Stimulated activated CD8-positive, alpha-beta memory T cell treated with anti-CD3 and anti-CD28 coated beads, Interleukin-2, amount 100 ng/mL, for 48 hours (primary cell): ENCODE measurements around the gene SIRT7.

Experiments
- DNase-seq, 2 donors: peaks; one replicate each; pipeline ENCODE4 v3.0.0-alpha.2; 2020; ENCODE audit warnings: low read depth in 2 of 2

Gene SIRT7

DNA sequence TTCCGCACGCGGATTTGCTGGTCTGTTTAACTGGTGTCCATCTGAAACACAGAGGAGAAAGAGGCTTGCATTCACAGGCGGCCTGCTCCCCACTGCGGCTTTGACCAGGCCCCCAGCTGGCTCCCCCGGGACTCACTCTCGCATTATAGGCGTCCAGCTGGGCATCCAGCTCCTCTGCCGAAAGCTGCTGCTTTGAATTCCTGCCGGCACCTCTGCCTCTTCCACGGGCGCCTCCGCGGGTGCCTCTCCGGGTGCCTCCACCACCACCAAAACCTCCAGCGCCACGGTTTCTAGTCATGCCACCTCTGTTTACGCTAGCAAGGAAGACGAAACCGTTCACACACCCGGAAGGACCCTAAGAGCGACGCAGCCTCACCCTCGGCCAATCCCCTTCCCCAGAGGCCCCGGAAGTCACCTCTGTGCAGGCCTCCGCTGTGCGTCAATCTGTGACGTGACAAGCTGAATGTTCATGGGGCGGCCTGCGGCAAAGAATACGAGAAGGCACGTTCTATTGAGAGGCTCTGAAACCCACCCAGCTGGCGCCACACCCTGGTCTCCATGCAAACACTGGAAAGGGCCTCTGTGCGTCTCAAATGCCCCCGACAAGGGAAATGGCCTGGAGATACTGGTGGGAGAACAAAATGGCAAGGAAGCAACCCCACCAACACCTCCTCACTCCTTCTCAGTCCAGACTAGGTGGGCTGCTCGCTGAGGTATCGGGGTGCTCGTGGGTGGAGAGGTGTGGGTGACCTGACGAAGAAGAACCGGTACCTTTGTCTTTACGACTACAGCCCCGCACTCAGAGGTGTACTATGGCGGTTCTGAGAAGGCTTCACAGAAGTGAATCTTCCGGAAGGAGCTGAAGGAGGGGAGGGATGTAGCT, 29.6 kb downstream of the SIRT7 start:
- DNase-seq, result no peak

DNA sequence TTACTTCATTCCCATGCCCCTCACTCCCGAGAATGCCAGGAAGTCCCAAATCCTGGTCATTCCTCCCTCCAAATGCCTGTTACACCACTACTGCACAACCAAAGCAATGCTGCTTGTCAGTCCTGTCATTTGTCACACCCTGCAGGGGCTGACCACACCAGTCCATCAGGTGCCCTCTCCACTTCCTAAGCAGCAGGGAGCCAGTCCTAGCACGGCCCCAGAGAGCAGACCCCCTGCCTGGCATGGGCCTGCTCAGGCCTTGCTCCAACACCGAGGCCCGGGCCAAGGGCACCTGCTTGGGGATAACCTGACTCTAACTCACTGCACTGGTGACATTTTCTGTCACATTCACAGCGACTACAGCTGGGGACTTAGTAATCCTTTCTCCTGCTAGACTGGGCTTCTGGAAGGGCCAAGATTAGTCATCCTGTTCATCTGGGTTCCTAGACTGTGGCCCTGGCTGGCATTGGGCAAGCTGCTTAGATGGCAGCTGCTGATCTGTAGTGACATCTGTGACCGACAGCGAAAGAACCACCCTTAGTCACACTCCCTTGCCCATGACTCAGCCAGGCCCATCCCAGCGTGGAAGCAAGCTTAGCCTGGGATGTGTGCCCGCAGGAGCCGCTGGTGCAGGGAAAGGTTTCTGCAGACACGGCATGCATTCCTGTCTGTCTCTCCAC, 32.0 kb downstream of the SIRT7 start:
- no peak for DNase-seq

DNA sequence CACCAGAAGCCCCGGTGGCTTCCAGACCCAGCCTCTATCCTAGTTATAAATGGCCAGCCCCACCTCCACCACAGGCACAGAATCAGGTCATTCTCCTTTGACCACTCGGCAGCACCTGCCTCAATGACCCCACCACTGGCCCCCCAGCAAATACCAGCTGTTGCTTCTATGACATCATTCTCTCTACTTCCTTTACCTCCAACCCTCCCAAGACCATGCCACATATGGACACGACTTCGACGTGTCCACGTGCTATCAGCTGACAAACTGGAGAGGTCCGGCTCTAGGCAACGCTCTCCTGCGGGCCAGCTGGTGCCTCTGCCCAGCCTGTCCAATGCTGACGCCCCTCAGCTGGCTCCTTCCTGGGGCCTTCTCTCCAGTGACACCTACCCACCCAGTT, 32.5 kb downstream of the SIRT7 start:
- no peak for DNase-seq

DNA sequence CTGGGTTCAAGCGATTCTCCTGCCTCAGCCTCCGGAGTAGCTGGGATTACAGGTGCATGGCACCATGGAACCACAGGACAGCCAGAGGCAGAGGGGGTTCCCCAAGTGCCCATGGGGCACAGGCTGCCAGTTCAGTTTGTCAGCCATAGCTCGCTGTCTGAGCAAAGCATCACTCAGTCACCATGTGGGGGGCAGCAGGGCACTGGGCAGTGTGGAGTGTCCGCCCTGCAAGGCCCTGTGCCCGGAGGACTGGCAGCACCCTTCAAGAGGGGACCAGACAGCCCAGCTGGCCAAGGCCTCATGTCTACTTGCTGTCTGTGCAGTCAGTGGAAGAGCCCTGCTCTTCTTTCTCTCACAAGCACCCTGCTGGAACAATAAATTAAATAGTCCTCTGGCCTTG, 33.0 kb downstream of the SIRT7 start:
- no peak for DNase-seq

DNA sequence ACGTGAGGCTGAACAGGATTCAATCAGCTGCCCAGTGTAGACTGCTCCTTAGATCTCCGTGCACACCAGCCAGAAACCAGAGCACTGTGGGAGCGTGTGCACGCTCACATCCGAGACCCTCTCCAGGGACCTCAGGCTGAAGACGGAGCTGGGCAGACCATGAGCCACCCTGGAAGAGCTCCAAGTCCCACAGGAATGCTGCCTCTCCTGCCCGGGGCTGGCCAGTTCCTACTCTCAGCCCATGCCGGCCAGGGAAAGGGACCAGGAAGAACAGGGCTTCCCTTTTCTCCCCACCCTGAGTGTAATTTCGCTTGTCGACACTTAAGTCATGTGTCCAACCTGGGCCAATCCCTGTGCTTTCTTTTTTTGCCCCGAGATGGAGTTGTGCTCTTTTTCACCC, 33.5 kb downstream of the SIRT7 start:
- no peak for DNase-seq

DNA sequence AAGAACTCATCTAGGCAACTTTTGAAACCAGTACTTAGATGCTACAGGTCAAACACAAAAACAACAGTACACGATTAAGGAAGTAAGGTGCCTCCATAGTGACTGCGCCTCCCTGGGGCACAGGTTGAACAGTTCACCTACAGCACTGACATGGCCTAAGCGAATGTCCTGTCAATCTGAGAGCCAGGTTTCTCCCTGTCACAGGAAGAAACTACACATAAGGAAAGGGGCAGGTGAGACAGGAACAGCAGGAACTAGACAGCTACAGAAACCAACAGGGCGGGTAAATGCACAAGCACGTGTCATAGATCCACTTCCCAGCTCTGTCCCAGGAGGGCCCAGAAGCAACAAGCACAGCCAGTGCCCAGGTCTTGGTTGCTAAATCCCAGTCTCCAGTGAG, 38.9 kb downstream of the SIRT7 start:
- DNase-seq, result no peak

DNA sequence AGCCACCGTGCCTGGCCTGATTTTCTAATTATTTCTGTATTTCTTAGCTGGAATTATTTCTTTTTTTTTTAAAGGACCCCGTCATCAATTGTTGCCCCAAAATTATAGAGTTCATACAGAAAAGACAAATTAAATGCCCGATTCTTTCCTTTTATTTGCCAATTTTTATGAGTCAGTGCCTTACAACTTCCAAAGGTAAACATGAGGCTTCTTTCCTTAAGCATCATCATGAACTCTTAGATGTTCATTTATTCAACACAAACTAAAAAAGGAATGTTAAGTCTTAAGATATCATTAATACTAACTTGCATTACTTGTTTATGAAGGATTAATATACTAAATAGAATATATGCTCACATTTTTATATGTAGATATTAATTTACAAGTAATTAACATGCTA, 39.7 kb downstream of the SIRT7 start:
- DNase-seq, result no peak

DNA sequence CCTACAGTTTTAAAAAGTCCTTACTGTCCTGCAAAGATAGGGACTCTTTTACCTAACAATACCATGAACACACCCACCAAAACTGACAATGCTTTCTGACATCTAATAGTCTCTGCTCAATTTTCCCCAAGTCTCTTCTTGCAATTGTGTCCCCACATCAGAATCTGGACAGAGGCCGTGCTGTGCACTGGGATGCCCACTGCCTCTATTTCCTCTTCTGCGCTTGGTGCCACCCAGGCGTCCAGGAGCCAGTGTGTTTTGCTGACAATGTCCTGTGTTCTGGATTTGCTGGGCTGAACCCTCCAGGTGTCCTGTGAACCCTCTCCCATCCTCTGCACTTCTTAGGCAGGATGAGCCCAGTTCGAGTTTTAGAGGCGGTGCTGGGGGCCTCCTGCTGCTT, 40.4 kb downstream of the SIRT7 start:
- DNase-seq, result no peak

DNA sequence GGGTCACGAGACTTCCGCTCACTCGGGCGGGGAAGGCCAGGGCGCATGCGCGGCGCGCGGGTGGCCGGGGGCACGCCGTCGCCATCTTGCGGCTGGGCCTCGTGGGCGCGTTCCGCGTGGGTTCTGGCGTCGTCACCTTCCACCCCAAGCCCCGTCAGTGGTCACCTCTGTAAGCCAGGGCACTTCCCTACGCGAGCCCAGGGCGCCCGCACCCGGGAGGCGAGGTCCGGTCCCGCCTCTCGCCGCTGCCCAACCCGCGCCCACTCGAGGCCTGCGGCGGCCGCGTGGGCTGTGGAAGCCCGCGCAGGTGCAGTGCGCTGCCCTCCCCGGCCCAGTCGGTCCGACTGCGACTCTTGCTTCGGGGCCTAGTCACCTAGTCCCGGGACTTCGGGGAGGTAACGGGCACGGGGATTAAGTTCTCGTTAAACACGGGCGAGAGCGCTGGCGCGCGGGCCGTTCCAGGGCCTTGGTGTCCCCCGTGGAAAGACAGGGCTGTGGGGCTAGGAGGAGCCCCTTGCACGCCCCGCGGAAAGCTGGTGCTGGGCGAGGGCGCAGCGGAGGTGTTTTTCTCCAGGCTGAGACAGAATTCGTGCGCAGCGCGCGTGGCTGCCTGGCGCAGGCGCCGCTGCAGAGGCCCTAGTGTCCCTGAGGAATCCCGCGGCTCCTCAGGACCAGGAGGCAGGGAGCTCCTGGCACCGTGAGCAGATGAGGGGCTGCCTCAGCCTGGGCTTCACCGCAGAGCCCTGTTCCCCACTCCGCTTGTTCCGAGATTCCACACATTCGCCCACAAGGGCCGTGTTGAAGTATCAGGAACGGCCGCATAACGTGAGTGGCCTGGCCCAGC, 46.4 kb downstream of the SIRT7 start:
- DNase-seq, result peak; percentile 92 to 96

DNA sequence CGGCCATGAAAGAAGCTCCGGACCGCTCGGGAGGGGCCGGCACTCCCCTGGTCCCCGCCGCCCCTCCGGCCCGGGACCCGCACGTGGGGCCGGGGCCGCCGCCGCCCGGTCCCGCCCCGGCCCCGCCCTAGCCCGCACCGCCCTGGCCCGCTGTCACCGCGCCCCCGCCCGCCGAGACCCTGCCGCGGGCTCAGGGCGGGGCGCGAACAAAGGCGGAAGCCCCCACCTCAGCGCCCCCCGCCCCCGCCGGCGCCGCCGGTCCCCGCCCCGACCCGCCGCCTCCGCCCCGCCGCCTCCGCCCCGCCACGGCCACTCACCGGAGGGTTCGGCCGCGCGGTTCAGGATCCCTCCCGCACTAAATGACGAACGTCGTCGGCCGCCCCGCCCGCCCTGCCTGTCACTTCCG, 47.0 kb downstream of the SIRT7 start, which contains the start of gene ARHGDIA:
Gene ARHGDIA (minus strand): TSS at position 357 of the 406 bp plus-strand sequence. CDS start 1,407 bp downstream, outside the sequence.
- no peak for DNase-seq

DNA sequence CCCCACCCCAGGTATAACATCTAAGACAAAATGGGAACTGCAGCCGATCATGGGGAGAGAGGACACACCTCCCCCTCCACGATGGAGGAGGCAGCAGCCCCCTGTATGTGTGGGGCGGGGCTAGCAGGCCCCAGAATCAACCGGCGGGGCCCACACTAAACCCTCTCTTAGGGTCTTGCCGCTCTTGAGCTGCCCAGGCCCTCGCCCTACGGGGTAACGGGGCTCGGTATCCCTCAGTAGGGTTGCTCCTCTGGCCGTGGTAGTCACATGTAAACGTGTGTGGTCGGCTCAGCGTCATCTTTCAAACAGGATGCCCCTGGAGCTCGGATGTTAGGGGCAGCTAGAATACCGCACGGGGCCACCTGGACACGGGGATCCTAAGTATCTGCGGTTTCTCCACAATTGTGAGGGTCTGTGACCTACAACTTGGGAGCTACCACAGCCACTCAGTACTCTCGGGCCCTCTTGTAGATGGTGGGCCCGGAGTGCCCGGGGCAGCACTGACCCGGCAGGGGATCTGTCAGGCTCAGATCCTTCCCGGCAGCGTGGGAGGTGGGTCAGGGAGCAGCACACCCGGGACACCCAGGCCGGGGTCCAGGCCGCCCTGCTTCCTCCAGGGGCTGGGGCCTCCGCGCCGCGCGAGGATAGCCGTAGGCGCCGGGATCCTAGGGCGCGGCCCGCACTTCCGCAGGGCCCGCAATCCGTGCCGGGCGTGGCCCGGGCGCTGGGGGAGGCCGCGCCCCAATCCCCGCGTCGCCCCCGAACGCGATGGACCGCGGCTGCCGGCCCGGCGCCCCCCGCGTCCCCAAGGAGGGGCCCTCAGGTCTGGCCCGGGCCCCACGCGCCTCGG, 47.6 kb downstream of the SIRT7 start:
- peak in 1 of 2 donors; percentile 28 for DNase-seq

DNA sequence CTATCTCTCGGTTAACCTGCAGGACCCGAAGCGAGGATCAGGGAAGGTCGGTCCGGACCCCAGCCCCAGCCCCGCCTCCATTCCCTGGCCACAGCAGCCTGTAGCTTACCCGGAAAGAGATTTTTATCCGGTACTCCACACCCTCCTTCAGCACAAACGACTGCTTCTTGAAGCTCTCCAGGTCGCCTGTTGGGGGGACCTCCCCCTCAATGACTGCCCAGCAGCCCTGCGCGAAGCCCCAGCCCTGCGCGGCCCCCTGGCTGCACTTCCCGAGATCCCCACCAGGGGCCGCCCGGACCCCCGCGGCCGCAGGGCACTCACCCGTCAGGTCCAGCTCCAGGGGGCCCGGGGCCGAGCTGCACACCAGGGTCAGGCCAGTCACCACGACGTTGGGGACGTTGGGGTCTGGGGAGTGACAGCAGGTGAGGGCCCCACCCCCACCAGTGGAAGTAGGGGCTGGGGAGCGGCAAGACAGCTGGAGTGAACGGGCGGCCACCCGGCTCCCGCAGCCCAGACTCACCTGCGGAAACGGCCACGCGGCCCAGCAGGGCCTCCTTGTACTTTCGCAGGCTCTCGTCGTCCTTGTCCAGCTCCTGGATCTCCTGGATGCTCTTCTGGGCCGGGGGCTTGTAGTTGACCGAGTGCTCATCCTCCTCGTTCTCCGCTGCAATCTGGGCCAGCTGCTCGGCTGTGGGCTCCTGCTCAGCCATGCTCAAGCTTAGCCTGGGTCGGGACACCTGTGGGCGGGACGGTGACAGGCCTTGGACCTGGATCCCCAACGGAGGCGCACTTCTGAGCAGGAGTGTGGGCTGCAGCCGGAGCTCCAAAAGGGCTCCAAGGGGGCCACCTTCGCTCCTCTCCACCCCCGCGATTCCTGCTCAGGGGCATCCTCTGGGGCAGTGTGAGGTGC, 48.5 kb downstream of the SIRT7 start:
- DNase-seq, result peak; percentile 36 to 58

DNA sequence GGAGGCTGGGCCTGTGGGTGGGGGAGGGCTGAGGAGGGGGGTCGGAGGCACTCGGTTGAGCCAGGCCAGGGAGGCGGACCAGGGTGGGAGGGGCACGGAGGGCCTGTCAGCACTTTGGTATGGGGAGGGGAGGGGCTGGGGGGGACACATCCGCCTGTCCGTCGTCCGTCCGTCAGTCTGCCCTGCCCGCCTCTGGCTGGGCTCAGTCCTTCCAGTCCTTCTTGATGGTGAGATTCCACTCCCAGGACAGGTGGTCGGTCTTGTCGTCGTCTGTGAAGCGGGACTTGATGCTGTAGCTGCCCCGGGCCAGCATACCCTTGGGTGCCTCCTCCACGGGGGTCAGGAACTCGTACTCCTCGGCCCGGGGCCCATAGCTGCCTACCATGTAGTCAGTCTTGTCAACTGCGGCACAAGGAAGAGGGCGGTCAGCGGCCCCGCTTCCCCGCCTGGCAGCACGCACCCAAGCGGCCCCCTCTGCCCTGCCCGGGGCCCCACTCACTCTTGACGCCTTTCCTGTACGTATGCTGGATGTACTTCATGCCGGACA, 49.2 kb downstream of the SIRT7 start:
- no peak for DNase-seq

DNA sequence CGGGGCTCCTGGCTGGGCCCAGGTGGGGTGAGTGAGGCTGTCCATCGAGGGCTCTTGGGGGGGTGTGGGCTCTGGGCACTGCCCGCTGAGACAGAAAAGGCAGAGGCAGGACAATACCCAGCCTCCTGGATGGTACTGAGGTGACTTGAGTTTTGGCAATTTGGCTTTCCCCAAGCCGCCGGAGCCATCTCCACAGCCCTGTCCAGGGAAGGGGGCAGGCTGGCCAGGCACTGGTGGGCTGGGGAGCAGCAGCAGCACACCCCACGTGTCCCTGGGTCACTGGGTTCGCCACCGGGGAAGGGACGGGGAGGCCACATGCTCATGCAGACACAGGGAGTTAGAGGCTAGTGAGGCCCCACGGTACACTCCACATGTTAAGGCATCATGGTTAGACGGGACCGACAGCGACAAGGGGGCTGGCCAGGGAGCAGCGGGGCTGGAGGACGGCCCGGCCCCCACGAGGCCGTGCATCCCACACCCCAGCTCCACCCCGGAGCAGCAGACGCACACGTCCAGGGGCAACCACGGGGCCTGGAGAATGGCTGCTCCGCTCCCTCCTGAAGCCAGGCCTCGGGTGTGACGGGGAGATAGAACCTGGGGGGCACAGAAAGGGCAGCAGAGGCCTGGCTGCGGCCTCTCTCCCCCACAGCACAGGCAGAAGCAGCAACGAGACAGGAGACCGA, 49.8 kb downstream of the SIRT7 start:
- DNase-seq, result no peak

DNA sequence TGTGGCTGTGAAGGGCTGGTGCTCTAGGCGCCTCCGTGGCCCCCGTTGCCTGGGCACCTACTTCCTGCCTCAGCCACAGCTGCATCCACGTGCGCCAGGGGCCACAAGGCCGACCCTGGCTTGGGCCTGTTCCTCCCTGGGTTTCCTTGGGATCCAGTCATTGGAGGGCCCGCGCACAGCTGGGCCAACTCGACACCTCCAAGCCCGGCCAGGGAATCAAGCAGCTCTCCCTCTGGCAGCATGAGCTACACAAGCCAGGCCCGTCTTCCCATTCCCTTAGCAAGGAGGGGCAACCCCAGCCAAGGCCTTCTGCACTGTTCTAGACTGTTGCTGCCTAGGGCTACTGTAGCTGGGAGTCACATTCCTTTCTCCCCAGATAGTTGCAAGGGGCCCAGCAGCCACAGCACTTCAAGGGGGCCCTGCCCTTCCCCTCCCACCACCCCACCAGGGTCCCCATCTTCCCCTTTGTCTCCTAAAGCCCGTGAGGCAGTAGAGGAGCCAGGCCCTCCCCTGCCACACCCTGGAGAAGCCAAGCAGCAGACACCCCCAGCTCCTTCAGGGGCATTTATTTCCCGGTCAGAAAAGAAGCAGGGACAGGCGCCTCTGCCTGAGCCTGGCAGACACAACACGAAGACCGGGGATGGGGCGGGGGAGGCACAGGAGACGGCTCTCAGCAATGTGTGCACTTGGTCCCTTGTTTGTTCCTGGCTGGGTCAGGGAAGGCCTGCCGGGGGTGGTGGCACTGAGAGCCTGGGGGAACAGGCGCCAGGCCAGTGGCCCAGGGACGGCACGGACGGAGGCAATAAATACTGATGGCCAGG, 50.6 kb downstream of the SIRT7 start:
- DNase-seq, result no peak

DNA sequence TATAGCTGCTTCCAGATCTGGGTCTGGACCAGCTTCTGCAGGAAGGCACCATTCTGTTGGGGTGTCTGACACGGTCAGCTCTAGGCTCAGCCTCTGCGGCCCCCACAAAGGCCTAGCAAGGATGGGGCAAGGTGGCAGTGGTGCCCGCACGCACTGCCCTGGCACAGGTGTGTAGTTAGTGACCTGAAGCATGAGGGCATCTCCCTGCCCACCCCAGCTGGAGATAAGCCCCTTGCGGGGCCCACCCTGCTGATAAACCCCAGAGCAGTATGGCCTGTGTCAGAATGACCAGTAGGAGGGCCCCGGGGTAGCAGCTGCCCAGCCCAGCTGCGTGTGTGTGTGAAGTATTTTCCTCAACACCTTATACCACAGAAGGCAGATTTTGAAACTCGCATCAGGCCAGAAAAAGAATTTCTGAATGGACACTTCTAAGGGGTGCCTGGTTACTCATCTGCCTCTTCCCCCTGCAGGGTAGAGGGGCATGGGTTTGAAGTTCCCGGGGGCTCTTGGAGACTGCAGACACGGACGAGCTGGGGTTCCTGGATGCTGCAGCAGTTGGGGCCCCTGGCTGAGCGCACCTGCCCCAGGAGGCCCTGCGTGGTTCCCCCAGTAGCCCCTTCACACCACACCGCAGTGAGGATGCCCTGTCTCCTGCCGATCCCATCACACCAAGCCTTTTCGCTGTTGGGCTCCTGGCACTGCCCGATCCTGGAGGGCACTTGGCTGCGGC, 51.4 kb downstream of the SIRT7 start:
- no peak for DNase-seq

DNA sequence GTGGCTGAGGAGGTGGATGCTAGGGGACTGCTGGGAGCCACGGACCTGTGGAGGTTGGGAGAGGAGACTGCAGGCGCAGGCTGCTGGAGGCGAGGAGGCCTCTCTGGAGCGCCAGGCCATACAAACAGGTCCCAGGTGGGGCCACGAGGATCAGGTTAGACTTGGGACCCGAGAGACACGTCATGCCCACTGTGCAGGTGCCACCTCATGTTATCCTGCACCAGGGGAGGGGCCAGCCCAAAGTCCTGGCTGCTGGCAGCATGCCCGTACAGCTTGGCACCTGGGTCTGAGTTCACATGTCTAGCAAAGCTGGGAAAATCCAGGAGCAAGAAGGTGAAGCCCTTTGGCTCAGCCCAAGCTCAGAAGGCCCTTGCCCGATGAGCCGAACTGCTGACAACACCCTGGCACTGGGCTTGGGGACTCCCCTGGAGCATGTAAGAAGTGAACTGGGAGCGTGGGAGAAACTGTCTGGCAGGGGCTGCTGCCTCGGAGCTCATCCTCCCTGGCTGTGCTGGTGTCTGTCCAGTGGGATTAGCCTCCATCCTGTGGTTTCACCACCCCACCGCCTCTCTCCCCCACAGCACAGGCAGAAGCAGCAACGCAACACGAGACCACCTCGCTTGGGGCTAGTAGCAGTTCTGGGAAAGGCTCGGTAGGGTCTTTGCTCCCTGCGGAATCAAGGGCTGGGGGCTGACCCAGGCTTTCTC, 52.1 kb downstream of the SIRT7 start:
- DNase-seq, result no peak
